ENCODE measurements around the gene RAB20. TPM values are rescaled to one million over a fixed set of nuclear protein-coding genes. Genes with fewer than 3 reads are reported as not detected.

Gene RAB20
- total and polyA plus RNA-seq, 9 donors = 14.5 to 32.6 (median 22.0) TPM

DNA sequence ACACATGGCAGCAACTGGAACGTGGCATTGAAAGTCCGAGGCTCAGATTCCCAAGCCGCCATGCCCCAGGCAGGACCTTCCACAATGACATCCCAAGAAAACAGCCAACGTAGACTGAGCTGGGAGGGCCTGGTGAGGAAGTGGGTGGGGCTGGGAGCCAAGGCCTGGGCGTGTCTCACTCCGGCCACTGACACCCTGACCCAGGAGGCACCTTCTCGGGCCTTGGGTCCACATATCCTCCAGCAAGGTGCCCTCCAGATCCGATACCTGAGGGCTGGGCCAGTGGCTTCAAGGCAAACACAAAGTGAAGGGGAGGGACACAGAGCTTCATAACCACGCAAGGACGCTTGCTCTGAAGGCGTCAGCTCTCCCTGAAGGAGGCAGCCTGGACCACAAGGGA, 43.0 kb downstream of the RAB20 start:
- Histone ChIP-seq H3K27ac (no peak overlapping the region), H3K4me1 (ENCODE audit: insufficient read depth) (peaks cover 2% of the 10 kb centered on the region), H3K4me3 (no peak overlapping the region), H3K36me3 (no peaks in the 10 kb centered on the region), H3K9me3 (no peaks in the 10 kb centered on the region), H3K27me3 (no peaks in the 10 kb centered on the region)
- TF ChIP-seq CTCF (IDR thresholded peaks at IDR 0.05) = no peak
- no peak for TF ChIP-seq POLR2A (IDR thresholded peaks at IDR 0.05)
- TF ChIP-seq EP300 (IDR thresholded peaks at IDR 0.05) = no peak
- 81 to 83% (median 82%) methylated on average over 11 of the region's 11 CpGs for WGBS, 3 donors
- intact Hi-C loops (cut with DNase I) = no loop called here
- no peak for DNase-seq

GRCh38 chr13:110518226-110518525, 43.3 kb downstream of the RAB20 start:
- Histone ChIP-seq H3K4me1 (ENCODE audit: insufficient read depth) (peaks cover 2% of the 10 kb centered on the region), H3K27ac (no peak overlapping the region), H3K36me3 (no peaks in the 10 kb centered on the region), H3K9me3 (no peaks in the 10 kb centered on the region), H3K4me3 (no peak overlapping the region), H3K27me3 (no peaks in the 10 kb centered on the region)
- no peak for DNase-seq
- TF ChIP-seq CTCF (IDR thresholded peaks at IDR 0.05) = no peak
- TF ChIP-seq POLR2A (IDR thresholded peaks at IDR 0.05) = no peak
- no peak for TF ChIP-seq EP300 (IDR thresholded peaks at IDR 0.05)
- intact Hi-C loops (cut with DNase I) = no loop called here
- WGBS, 3 donors = 65 to 72% (median 70%) methylated on average over 8 of the region's 8 CpGs

DNA sequence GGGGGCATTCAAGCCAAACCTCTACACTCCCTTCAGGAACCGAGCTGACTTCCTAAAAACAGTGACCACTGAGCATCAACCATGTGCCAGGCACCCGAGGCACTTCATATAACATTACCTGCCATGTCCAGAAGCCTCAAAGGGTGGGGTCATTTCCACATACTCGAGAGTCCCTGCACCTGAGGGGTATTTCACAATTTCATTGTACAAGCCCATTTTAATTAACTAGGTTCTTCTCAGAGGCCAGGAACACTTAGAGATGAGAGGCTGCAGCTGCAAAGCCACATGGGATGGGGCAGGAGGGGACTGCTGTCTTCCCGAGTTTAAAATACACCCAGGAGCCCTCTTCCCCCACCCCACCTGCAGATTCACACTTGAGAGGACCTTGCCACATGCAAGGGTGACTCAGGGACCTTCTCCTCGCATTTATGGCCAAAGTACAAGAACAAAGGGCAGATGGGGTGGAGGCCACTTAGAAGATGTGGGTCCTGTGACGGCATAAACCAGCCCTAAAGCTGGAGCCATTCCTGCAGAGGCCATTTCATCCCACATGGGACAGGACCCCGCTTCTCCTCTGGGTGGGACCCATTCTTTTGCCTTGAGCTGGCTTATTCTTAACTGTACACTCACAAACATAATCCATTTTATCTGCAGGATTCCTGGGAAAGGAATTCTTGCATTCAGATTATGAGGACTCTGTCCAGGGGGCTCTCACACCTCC, 43.9 kb downstream of the RAB20 start:
- Histone ChIP-seq H3K4me1 (ENCODE audit: insufficient read depth) (peaks cover 2% of the 10 kb centered on the region), H3K4me3 (no peak overlapping the region), H3K9me3 (no peaks in the 10 kb centered on the region), H3K27me3 (no peaks in the 10 kb centered on the region), H3K36me3 (no peaks in the 10 kb centered on the region), H3K27ac (no peak overlapping the region)
- TF ChIP-seq EP300 (IDR thresholded peaks at IDR 0.05) (no peak), POLR2A (IDR thresholded peaks at IDR 0.05) (no peak)
- intact Hi-C loops (cut with DNase I) = no loop called here
- 57 to 72% (median 66%) methylated on average over 7 of the region's 7 CpGs for WGBS, 3 donors
- DNase-seq = no peak

GRCh38 chr13:110516500-110516899, 45.0 kb downstream of the RAB20 start:
- Histone ChIP-seq H3K27me3 (no peaks in the 10 kb centered on the region), H3K9me3 (no peaks in the 10 kb centered on the region), H3K36me3 (no peaks in the 10 kb centered on the region), H3K4me1 (ENCODE audit: insufficient read depth) (peaks cover 2% of the 10 kb centered on the region), H3K27ac (no peak overlapping the region), H3K4me3 (no peak overlapping the region)
- intact Hi-C loops (cut with DNase I) = no loop called here
- no peak for DNase-seq
- WGBS, 3 donors = 69 to 78% (median 75%) methylated on average over 12 of the region's 12 CpGs
- TF ChIP-seq POLR2A (IDR thresholded peaks at IDR 0.05) = no peak

- H3K36me3 ChIP-seq = no peaks in the 10 kb centered on the region
Observed at GRCh38 chr13:110512198-110512740, 49.3 kb downstream of the RAB20 start.

More at GRCh38 chr13:110512198-110512740, 49.3 kb downstream of the RAB20 start:
- no peak for DNase-seq
- Histone ChIP-seq H3K9me3 (no peaks in the 10 kb centered on the region), H3K4me3 (no peak overlapping the region), H3K27me3 (no peaks in the 10 kb centered on the region), H3K4me1 (ENCODE audit: insufficient read depth) (peaks cover 4% of the 10 kb centered on the region), H3K27ac (no peak overlapping the region)
- 85 to 90% (median 90%) methylated on average over 17 of the region's 17 CpGs for WGBS, 3 donors
- no peak for TF ChIP-seq CTCF (IDR thresholded peaks at IDR 0.05)
- no peak for TF ChIP-seq POLR2A (IDR thresholded peaks at IDR 0.05)
- TF ChIP-seq EP300 (IDR thresholded peaks at IDR 0.05) = no peak
- intact Hi-C loops (cut with DNase I) = no loop called here
